ENCODE measurements around the gene PRDX5.
"Not testable (repeated sequence)": the region's sequence is repeated elsewhere in the genome, so short reads cannot be mapped to it uniquely, and the experiment has no call there.

The PRDX5 gene

GRCh38 chr11:64321026-64321425 is 3.1 kb downstream of the PRDX5 start:
- Histone ChIP-seq H3K27me3 (ENCODE audit: insufficient read depth, low read length) (no peaks in the 10 kb centered on the region), H2AFZ (ENCODE audit: low read length, unreplicated experiment) (no peak overlapping the region), H3K36me3 (ENCODE audit: insufficient read depth, low read length) (no peaks in the 10 kb centered on the region), H3K79me2 (ENCODE audit: control insufficient read depth, insufficient read depth, low read length, unreplicated experiment) (peaks cover 18% of the 10 kb centered on the region), H3K4me3 (ENCODE audit: low read depth, low read length) (no peak overlapping the region), H3K27ac (ENCODE audit: low read depth, low read length) (no peak overlapping the region), H3K4me1 (ENCODE audit: control insufficient read depth, insufficient read depth, low read length, unreplicated experiment) (peaks cover 11% of the 10 kb centered on the region)

GRCh38 chr11:64321533-64321932 is 3.6 kb downstream of the PRDX5 start:
- no peak overlapping the region for H3K27ac ChIP-seq (ENCODE audit: low read depth, low read length)
- H3K4me1 ChIP-seq (ENCODE audit: control insufficient read depth, insufficient read depth, low read length, unreplicated experiment): peaks cover 11% of the 10 kb centered on the region
- H3K36me3 ChIP-seq (ENCODE audit: insufficient read depth, low read length): no peaks in the 10 kb centered on the region
- no peaks in the 10 kb centered on the region for H3K27me3 ChIP-seq (ENCODE audit: insufficient read depth, low read length)
- H2AFZ ChIP-seq (ENCODE audit: low read length, unreplicated experiment): no peak overlapping the region
- peaks cover 13% of the 10 kb centered on the region for H3K79me2 ChIP-seq (ENCODE audit: control insufficient read depth, insufficient read depth, low read length, unreplicated experiment)
- no peak overlapping the region for H3K4me3 ChIP-seq (ENCODE audit: low read depth, low read length)

GRCh38 chr11:64322925-64323260 is 5.0 kb downstream of the PRDX5 start:
- peaks cover 11% of the 10 kb centered on the region for H3K4me1 ChIP-seq (ENCODE audit: control insufficient read depth, insufficient read depth, low read length, unreplicated experiment)
- H3K79me2 ChIP-seq (ENCODE audit: control insufficient read depth, insufficient read depth, low read length, unreplicated experiment): peaks cover 12% of the 10 kb centered on the region
- H3K27me3 ChIP-seq (ENCODE audit: insufficient read depth, low read length): no peaks in the 10 kb centered on the region
- no peak overlapping the region for H3K27ac ChIP-seq (ENCODE audit: low read depth, low read length)
- H3K36me3 ChIP-seq (ENCODE audit: insufficient read depth, low read length): no peaks in the 10 kb centered on the region
- H2AFZ ChIP-seq (ENCODE audit: low read length, unreplicated experiment): no peak overlapping the region
- H3K4me3 ChIP-seq (ENCODE audit: low read depth, low read length): no peak overlapping the region

GRCh38 chr11:64323373-64323772 is 5.5 kb downstream of the PRDX5 start:
- H3K27ac ChIP-seq (ENCODE audit: low read depth, low read length): no peak overlapping the region
- peaks cover 12% of the 10 kb centered on the region for H3K79me2 ChIP-seq (ENCODE audit: control insufficient read depth, insufficient read depth, low read length, unreplicated experiment)
- no peaks in the 10 kb centered on the region for H3K27me3 ChIP-seq (ENCODE audit: insufficient read depth, low read length)
- peaks cover 11% of the 10 kb centered on the region for H3K4me1 ChIP-seq (ENCODE audit: control insufficient read depth, insufficient read depth, low read length, unreplicated experiment)
- H3K36me3 ChIP-seq (ENCODE audit: insufficient read depth, low read length): no peaks in the 10 kb centered on the region
- H2AFZ ChIP-seq (ENCODE audit: low read length, unreplicated experiment): no peak overlapping the region
- H3K4me3 ChIP-seq (ENCODE audit: low read depth, low read length): no peak overlapping the region

GRCh38 chr11:64323984-64324383 is 6.1 kb downstream of the PRDX5 start:
- not testable (repeated sequence) for H2AFZ ChIP-seq (ENCODE audit: low read length, unreplicated experiment); H3K27ac ChIP-seq (ENCODE audit: low read depth, low read length); H3K79me2 ChIP-seq (ENCODE audit: control insufficient read depth, insufficient read depth, low read length, unreplicated experiment); H3K36me3 ChIP-seq (ENCODE audit: insufficient read depth, low read length); H3K27me3 ChIP-seq (ENCODE audit: insufficient read depth, low read length); H3K4me3 ChIP-seq (ENCODE audit: low read depth, low read length); H3K4me1 ChIP-seq (ENCODE audit: control insufficient read depth, insufficient read depth, low read length, unreplicated experiment)

GRCh38 chr11:64324692-64325469 is 7.0 kb downstream of the PRDX5 start:
- Histone ChIP-seq H3K27ac (ENCODE audit: low read depth, low read length) (no peak overlapping the region), H3K4me3 (ENCODE audit: low read depth, low read length) (no peak overlapping the region), H2AFZ (ENCODE audit: low read length, unreplicated experiment) (no peak overlapping the region), H3K4me1 (ENCODE audit: control insufficient read depth, insufficient read depth, low read length, unreplicated experiment) (peaks cover under 1% of the 10 kb centered on the region), H3K79me2 (ENCODE audit: control insufficient read depth, insufficient read depth, low read length, unreplicated experiment) (peaks cover under 1% of the 10 kb centered on the region), H3K27me3 (ENCODE audit: insufficient read depth, low read length) (no peaks in the 10 kb centered on the region), H3K36me3 (ENCODE audit: insufficient read depth, low read length) (no peaks in the 10 kb centered on the region)

GRCh38 chr11:64327375-64327774 is 9.5 kb downstream of the PRDX5 start:
- Histone ChIP-seq H3K79me2 (ENCODE audit: control insufficient read depth, insufficient read depth, low read length, unreplicated experiment) (no peaks in the 10 kb centered on the region), H2AFZ (ENCODE audit: low read length, unreplicated experiment) (no peak overlapping the region), H3K4me1 (ENCODE audit: control insufficient read depth, insufficient read depth, low read length, unreplicated experiment) (peaks cover 9% of the 10 kb centered on the region), H3K4me3 (ENCODE audit: low read depth, low read length) (no peak overlapping the region), H3K27ac (ENCODE audit: low read depth, low read length) (no peak overlapping the region), H3K27me3 (ENCODE audit: insufficient read depth, low read length) (no peaks in the 10 kb centered on the region), H3K36me3 (ENCODE audit: insufficient read depth, low read length) (no peaks in the 10 kb centered on the region)

- Histone ChIP-seq H3K79me2 (ENCODE audit: control insufficient read depth, insufficient read depth, low read length, unreplicated experiment) (no peaks in the 10 kb centered on the region), H3K27ac (ENCODE audit: low read depth, low read length) (no peak overlapping the region), H3K36me3 (ENCODE audit: insufficient read depth, low read length) (no peaks in the 10 kb centered on the region)
Measured at GRCh38 chr11:64327993-64328392, 10.1 kb downstream of the PRDX5 start.

GRCh38 chr11:64330888-64331287 is 13.0 kb downstream of the PRDX5 start:
- no peak overlapping the region for H3K4me3 ChIP-seq (ENCODE audit: low read depth, low read length)
- no peaks in the 10 kb centered on the region for H3K27me3 ChIP-seq (ENCODE audit: insufficient read depth, low read length)
- no peak overlapping the region for H2AFZ ChIP-seq (ENCODE audit: low read length, unreplicated experiment)
- no peak overlapping the region for H3K27ac ChIP-seq (ENCODE audit: low read depth, low read length)
- H3K4me1 ChIP-seq (ENCODE audit: control insufficient read depth, insufficient read depth, low read length, unreplicated experiment): peaks cover 11% of the 10 kb centered on the region
- no peaks in the 10 kb centered on the region for H3K36me3 ChIP-seq (ENCODE audit: insufficient read depth, low read length)
- no peaks in the 10 kb centered on the region for H3K79me2 ChIP-seq (ENCODE audit: control insufficient read depth, insufficient read depth, low read length, unreplicated experiment)

More at GRCh38 chr11:64327993-64328392, 10.1 kb downstream of the PRDX5 start:
- H3K4me1 ChIP-seq (ENCODE audit: control insufficient read depth, insufficient read depth, low read length, unreplicated experiment): peaks cover 11% of the 10 kb centered on the region
- no peak overlapping the region for H2AFZ ChIP-seq (ENCODE audit: low read length, unreplicated experiment)
- H3K27me3 ChIP-seq (ENCODE audit: insufficient read depth, low read length): no peaks in the 10 kb centered on the region
- H3K4me3 ChIP-seq (ENCODE audit: low read depth, low read length): no peak overlapping the region

GRCh38 chr11:64331569-64332371 is 13.8 kb downstream of the PRDX5 start:
- no peak overlapping the region for H3K27ac ChIP-seq (ENCODE audit: low read depth, low read length)

GRCh38 chr11:64333556-64333955 is 15.6 kb downstream of the PRDX5 start:
- no peaks in the 10 kb centered on the region for H3K27me3 ChIP-seq (ENCODE audit: insufficient read depth, low read length)
- H3K4me3 ChIP-seq (ENCODE audit: low read depth, low read length): no peak overlapping the region
- H3K4me1 ChIP-seq (ENCODE audit: control insufficient read depth, insufficient read depth, low read length, unreplicated experiment): peaks cover 11% of the 10 kb centered on the region
- no peaks in the 10 kb centered on the region for H3K79me2 ChIP-seq (ENCODE audit: control insufficient read depth, insufficient read depth, low read length, unreplicated experiment)
- no peaks in the 10 kb centered on the region for H3K36me3 ChIP-seq (ENCODE audit: insufficient read depth, low read length)
- H2AFZ ChIP-seq (ENCODE audit: low read length, unreplicated experiment): no peak overlapping the region
- H3K27ac ChIP-seq (ENCODE audit: low read depth, low read length): no peak overlapping the region

More at GRCh38 chr11:64331569-64332371, 13.8 kb downstream of the PRDX5 start:
- H3K4me1 ChIP-seq (ENCODE audit: control insufficient read depth, insufficient read depth, low read length, unreplicated experiment): peaks cover 11% of the 10 kb centered on the region
- H2AFZ ChIP-seq (ENCODE audit: low read length, unreplicated experiment): no peak overlapping the region
- no peaks in the 10 kb centered on the region for H3K27me3 ChIP-seq (ENCODE audit: insufficient read depth, low read length)
- H3K36me3 ChIP-seq (ENCODE audit: insufficient read depth, low read length): no peaks in the 10 kb centered on the region
- no peaks in the 10 kb centered on the region for H3K79me2 ChIP-seq (ENCODE audit: control insufficient read depth, insufficient read depth, low read length, unreplicated experiment)
- no peak overlapping the region for H3K4me3 ChIP-seq (ENCODE audit: low read depth, low read length)

All from ACC112 (cell line).